Activated CD8-positive, alpha-beta memory T cell treated with anti-CD3 and anti-CD28 coated beads, Interleukin-2, amount 10 ng/mL, durations not matched to agents 7 days and 5 days (primary cell): ENCODE measurements around the gene SFI1. TPM values are rescaled to one million over a fixed set of nuclear protein-coding genes. Genes with fewer than 3 reads are reported as not detected.

Experiments used
- ATAC-seq: fragments of 150-1000 bp; cut with Tn5 transposase; one replicate; pipeline ENCODE4 v1.10.0; 2021; ENCODE audit warnings: moderate library complexity
- CTCF ChIA-PET: fragments of 350-600 bp; sonication (Branson Sonifier 250); formaldehyde crosslinking; loops from one replicate; lab custom pipeline; 2021; ENCODE audit warnings: antibody characterized with exemption; lab: Charles Lee
- DNase-seq: peaks from one replicate; pipeline ENCODE4 v3.0.0-alpha.2; 2020
- H3K27ac Mint-ChIP-seq: one replicate; pipeline ENCODE4 v1.8.0; 2021; ENCODE audit warnings: mild to moderate bottlenecking, mixed read lengths
- H3K27me3 Mint-ChIP-seq: one replicate; pipeline ENCODE4 v1.8.0; 2021; ENCODE audit warnings: mixed read lengths
- H3K36me3 Mint-ChIP-seq: one replicate; pipeline ENCODE4 v1.8.0; 2021; ENCODE audit warnings: mild to moderate bottlenecking, mixed read lengths
- H3K4me1 Mint-ChIP-seq: one replicate; pipeline ENCODE4 v1.8.0; 2021; ENCODE audit warnings: mixed read lengths
- H3K4me3 Mint-ChIP-seq: one replicate; pipeline ENCODE4 v1.8.0; 2021; ENCODE audit warnings: mild to moderate bottlenecking, moderate library complexity, mixed read lengths
- H3K9me3 Mint-ChIP-seq: one replicate; pipeline ENCODE4 v1.8.0; 2022; ENCODE audit warnings: low read depth, mixed read lengths
- total RNA-seq, 2 experiments: library from RNA; stranded (reverse); gene quantifications; one replicate each; pipeline ENCODE4 v1.2.3, GENCODE V29; 2021

SFI1 gene
- total RNA-seq, 2 experiments from 2014 or later, result 150 to 192 TPM

DNA sequence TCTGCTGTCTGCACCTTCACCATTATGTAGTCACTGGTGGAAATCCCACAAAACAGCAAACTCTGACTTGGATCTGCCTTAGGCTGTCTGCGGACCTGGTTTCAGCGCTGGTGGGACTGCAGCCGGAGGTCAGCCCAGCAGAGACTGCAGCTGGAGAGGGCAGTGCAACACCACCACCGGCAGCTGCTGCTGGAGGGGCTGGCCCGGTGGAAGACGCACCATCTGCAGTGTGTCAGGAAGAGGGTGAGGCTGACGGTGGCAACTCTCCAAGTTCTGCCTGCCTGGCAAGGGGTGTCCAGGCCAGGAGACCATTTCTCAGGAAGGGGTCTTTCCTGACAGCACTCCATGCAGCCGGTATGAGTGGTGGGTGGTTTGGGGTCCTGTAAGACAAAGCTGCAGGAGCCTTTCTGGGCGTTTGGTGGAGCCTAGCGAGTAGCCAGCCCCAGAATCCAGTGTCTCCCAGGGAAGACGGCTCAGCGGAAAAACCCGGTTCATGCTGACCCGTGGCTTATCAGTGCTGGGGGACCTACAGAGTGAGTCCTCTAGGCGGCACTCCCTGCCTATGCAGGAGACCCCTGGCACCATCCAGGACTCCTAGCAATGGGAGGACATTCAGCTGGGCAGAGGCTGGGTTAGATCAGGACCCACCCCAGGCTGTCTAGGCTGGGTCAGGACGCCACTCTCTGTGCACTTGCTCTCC lies 114.9 kb downstream of the SFI1 start:
- CTCF ChIA-PET, result no interaction called here
- no peak for DNase-seq
- no peak for ATAC-seq
- no peak overlapping the region for H3K27ac Mint-ChIP-seq
- H3K27me3 Mint-ChIP-seq, result no peaks in the 10 kb centered on the region
- peaks cover 17% of the 10 kb centered on the region for H3K36me3 Mint-ChIP-seq
- no peaks in the 10 kb centered on the region for H3K9me3 Mint-ChIP-seq
- peaks cover 19% of the 10 kb centered on the region for H3K4me1 Mint-ChIP-seq
- no peak overlapping the region for H3K4me3 Mint-ChIP-seq

DNA sequence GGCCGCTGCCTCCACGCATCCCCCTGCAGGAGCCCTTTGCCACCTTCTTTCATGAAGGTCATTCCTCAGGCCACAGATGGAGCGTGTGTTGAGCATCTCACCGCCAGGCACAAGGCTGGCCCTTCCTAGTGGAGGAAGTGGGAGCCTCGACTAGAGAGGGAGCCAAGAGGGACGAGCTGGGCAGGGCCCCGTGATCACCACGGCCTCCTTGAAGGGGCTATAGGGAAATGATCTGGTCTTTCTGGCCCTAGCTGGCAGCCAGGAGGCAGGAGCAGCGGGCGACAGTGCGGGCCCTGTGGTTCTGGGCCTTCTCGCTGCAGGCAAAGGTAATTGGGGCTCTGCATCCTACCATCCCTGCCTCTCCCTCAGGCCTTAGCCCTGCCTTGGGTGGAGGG lies 116.6 kb downstream of the SFI1 start:
- CTCF ChIA-PET, result interaction anchor here (1.5 to 2.4 kb wide), 2 partner anchors 12 to 17 kb away, joined by 5 to 9 read pairs; no protein-coding TSS in a partner anchor
- no peak for DNase-seq
- Mint-ChIP-seq H3K4me1 (peaks cover 21% of the 10 kb centered on the region), H3K27me3 (no peaks in the 10 kb centered on the region), H3K9me3 (no peaks in the 10 kb centered on the region), H3K4me3 (no peak overlapping the region), H3K36me3 (peaks cover 12% of the 10 kb centered on the region), H3K27ac (no peak overlapping the region)
- ATAC-seq, result no peak

DNA sequence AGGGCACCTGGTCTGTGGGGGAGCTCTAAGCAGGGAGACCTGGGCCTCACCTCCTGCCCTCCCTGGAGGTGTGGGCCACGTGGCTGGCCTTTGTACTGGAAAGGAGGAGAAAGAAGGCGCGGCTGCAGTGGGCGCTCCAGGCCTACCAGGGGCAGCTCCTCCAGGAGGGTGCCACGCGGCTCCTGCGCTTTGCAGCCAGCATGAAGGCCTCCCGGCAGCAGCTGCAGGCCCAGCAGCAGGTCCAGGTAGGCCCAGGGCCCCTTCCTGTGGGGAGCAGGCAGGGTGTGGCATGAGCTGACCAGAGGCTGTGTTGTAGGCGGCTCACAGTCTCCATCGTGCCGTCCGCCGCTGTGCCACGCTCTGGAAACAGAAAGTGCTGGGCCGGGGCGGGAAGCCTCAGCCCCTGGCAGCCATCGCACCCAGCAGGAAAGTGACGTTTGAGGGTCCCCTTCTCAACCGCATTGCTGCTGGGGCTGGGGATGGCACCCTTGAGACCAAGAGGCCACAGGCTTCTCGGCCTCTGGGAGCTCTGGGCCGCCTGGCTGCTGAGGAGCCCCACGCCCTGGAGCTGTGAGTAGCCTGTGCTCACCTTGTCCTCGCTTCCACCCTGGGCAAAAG lies 117.1 kb downstream of the SFI1 start:
- Mint-ChIP-seq H3K27ac (peak overlapping the region; percentile 51), H3K9me3 (no peaks in the 10 kb centered on the region), H3K27me3 (no peaks in the 10 kb centered on the region), H3K36me3 (peaks cover 12% of the 10 kb centered on the region), H3K4me1 (peaks cover 21% of the 10 kb centered on the region), H3K4me3 (no peak overlapping the region)
- ATAC-seq, result no peak
- CTCF ChIA-PET, result interaction anchor here (1.5 to 2.4 kb wide), 2 partner anchors 11 to 17 kb away, joined by 5 to 9 read pairs; no protein-coding TSS in a partner anchor
- no peak for DNase-seq

DNA sequence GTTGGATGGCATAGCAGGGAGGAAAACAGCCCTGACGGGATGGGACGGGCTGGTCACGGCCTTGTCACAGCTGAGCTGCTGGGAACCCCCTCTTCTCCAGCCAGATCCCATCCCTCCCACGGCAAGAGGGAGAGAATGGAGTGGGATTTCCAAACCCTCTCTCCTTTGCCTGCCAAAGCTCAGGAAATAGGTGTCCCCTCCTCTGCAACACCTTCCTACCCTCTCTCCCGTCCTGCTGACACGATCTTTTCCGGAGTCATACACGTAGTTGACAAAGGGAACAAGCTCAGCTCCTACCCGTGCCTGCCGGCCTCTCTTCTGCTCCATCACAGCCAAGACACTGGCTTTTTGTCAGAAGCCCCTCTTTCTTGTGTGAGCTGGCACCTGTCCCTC lies 117.6 kb downstream of the SFI1 start:
- Mint-ChIP-seq H3K36me3 (peaks cover 14% of the 10 kb centered on the region), H3K4me1 (peaks cover 21% of the 10 kb centered on the region)
- CTCF ChIA-PET, result interaction anchor here (1.5 to 2.4 kb wide), 2 partner anchors 11 to 16 kb away, joined by 5 to 9 read pairs; no protein-coding TSS in a partner anchor

DNA sequence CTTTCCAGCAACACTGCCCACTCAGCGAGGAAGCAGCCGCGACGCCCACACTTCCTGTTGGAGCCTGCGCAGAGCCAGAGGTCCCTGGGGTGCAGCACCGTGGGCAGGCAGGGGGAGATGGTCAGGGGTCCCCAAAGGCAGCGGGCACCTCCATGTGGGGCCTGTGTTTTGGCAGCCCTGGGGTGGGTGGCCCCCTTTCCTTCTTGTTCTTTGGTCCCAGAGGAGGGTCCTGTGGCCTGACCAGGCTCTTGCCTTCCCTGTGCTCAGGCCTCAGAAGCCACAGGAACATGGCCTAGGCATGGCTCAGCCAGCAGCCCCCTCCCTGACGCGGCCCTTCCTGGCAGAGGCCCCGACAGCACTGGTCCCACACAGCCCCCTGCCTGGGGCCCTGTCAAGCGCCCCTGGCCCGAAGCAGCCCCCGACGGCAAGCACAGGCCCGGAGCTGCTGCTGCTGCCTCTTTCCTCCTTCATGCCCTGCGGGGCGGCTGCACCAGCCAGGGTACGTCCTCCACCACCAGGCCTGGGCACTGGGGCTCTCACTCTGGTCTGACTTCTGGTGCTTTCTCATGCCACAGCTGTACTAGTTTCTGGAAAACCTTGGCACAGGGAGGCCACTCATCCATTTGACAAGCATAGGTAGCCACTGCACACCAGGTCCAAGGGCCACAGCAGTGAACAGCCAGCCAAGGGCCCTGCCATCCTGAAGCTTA lies 118.6 kb downstream of the SFI1 start:
- DNase-seq (no peak), ATAC-seq (no peak)
- CTCF ChIA-PET, result interaction anchor here (1.4 kb wide), 1 partner anchor 18 kb away, joined by 3 read pairs; no protein-coding TSS in a partner anchor
- Mint-ChIP-seq H3K27ac (peak overlapping the region; percentile 77), H3K9me3 (no peaks in the 10 kb centered on the region), H3K27me3 (no peaks in the 10 kb centered on the region), H3K4me3 (no peak overlapping the region), H3K36me3 (peaks cover 18% of the 10 kb centered on the region), H3K4me1 (peaks cover 21% of the 10 kb centered on the region)

More for the DNA sequence above, 117.6 kb downstream of the SFI1 start:
- Mint-ChIP-seq H3K27ac (peak overlapping the region; percentile 51), H3K27me3 (no peaks in the 10 kb centered on the region), H3K9me3 (no peaks in the 10 kb centered on the region), H3K4me3 (no peak overlapping the region)
- ATAC-seq (no peak), DNase-seq (no peak)

DNA sequence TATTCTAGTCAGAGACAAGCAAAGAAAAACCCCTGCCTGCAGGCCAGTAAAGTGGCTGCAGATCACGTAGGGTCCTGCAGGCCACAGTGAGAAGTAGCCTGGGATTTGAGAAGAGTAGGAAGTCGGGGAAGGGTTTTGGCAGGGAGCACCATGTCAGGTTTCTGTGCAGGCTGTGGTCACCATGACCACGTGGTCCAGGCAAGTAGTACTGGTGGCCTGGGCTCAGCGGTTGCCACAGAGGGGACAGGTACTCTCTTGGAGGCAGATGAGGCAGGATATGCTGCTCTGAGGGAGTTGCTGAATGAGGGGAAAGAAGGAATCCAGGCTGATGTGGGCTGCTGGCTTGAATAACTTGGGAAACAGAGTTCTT lies 119.1 kb downstream of the SFI1 start:
- H3K36me3 Mint-ChIP-seq, result peaks cover 16% of the 10 kb centered on the region
- no peak for DNase-seq
- no peaks in the 10 kb centered on the region for H3K27me3 Mint-ChIP-seq
- peaks cover 21% of the 10 kb centered on the region for H3K4me1 Mint-ChIP-seq
- H3K9me3 Mint-ChIP-seq, result no peaks in the 10 kb centered on the region
- ATAC-seq, result no peak
- peak overlapping the region; percentile 77 for H3K27ac Mint-ChIP-seq
- no peak overlapping the region for H3K4me3 Mint-ChIP-seq
- CTCF ChIA-PET, result interaction anchor here (1.4 kb wide), 1 partner anchor 17 kb away, joined by 3 read pairs; no protein-coding TSS in a partner anchor

DNA sequence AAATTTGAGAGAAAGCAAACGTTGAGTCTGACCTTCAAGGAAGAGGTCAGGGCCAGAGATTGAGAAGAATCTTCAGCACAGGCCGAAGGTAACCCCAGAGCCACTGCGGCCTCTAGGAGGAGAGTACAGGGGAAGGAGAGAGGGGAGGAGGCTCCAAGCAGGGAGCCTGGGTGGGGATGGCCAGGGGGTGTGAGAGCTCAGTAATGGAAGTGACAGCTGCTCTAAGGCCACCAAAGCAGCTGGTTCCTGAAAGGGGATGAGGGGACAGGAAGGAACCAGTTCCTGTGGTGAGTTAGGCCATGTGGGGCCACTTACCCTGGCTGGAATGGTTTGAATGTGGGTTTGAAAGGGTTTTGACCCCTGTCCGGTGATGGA lies 119.6 kb downstream of the SFI1 start:
- no peak overlapping the region for H3K4me3 Mint-ChIP-seq
- peak overlapping the region; percentile 77 for H3K27ac Mint-ChIP-seq
- peaks cover 21% of the 10 kb centered on the region for H3K4me1 Mint-ChIP-seq
- CTCF ChIA-PET, result interaction anchor here (2.7 kb wide), 1 partner anchor 15 kb away, joined by 10 read pairs; no protein-coding TSS in a partner anchor
- no peaks in the 10 kb centered on the region for H3K27me3 Mint-ChIP-seq
- H3K9me3 Mint-ChIP-seq, result no peaks in the 10 kb centered on the region
- ATAC-seq (no peak), DNase-seq (no peak)
- peaks cover 15% of the 10 kb centered on the region for H3K36me3 Mint-ChIP-seq

DNA sequence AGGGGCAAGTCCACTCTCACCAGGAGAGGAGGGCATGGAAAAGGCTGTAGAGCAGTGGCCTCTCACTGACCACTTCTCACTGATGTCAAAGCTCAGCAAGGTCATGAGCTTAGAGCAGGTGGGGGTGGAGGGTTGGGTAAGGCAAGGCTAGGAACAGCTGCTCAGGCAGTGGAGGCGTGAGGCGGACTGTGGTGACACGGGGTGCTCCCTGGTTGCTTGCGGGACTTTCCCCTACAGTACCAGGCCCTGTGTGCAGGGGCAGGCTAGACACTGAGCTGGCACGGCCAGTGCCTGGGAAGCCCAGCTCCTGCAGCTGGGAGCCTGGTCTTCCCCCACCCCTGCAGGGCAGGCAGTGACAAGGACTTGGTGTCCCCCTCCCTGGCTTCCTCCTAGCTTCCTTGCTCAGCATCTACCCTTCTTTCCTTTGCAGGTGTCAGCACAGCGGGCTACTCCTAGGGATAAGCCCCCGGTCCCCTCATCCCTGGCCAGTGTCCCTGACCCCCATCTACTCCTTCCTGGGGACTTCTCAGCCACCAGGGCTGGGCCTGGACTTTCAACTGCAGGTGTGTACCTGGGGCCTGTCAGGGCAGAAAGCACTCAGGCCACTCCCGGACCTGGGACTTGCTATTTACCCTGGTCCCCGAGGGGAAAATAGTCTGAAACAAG lies 120.1 kb downstream of the SFI1 start:
- Mint-ChIP-seq H3K9me3 (no peaks in the 10 kb centered on the region), H3K4me1 (peaks cover 24% of the 10 kb centered on the region), H3K36me3 (peaks cover 11% of the 10 kb centered on the region), H3K27ac (peak overlapping the region; percentile 77), H3K4me3 (no peak overlapping the region), H3K27me3 (no peaks in the 10 kb centered on the region)
- no peak for ATAC-seq
- no peak for DNase-seq
- CTCF ChIA-PET, result interaction anchor here (2.7 kb wide), 1 partner anchor 14 kb away, joined by 10 read pairs; no protein-coding TSS in a partner anchor

DNA sequence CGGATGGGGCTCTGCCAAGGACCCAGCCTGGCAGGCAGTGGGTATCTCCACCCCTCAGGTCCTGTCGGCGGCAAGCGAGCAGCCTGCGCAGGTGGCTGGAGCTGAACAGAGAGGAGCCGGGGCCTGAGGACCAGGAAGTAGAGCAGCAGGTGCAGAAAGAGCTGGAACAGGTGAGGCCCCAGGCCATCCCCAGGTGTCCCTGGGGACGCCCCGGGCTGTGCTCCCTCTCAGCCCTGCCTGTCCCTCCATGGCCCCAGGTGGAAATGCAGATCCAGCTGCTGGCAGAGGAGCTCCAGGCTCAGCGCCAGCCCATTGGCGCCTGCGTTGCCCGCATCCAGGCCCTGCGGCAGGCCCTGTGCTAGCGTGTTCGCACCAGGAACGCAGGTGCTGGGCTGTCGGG lies 121.7 kb downstream of the SFI1 start:
- H3K27ac Mint-ChIP-seq, result no peak overlapping the region
- CTCF ChIA-PET, result interaction anchor here (2.7 kb wide), 1 partner anchor 12 kb away, joined by 10 read pairs; no protein-coding TSS in a partner anchor

DNA sequence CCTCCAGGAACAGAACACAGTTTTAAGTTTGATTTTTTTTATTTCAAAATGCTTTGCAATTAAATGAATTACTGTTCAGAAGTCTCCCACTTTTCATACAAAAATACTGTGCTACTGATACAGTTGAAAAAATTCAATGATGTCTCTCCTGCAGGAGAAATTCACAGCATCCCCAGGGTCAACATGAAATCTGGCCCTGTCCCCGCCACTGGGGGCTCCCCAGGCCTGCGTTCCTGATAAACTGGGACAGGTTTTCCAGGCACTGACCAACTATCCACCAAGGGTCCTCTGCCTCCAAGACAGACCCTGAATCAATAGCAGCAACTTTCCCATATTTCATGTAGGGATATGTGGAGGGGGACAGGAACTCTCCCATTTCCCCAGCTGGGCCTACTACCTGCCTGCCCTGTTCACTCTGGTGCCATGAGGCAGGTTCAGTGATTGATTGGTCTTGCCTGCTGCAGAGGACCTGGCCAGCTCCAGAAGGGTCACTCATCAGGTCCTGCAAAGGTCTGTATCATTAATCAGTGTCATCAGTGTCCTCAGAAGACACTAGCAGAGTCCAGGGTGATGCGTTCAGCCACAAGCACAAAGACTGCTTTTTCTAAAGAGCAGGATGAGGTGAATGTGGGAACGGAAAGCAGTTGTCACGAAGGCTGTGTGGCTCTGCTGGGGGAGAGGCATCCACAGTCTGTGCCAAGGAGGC lies 122.3 kb downstream of the SFI1 start:
- DNase-seq, result no peak
- Mint-ChIP-seq H3K9me3 (no peaks in the 10 kb centered on the region), H3K4me1 (peaks cover 32% of the 10 kb centered on the region), H3K4me3 (no peak overlapping the region), H3K27ac (no peak overlapping the region), H3K36me3 (peaks cover 7% of the 10 kb centered on the region), H3K27me3 (no peaks in the 10 kb centered on the region)
- no peak for ATAC-seq
- CTCF ChIA-PET, result interaction anchor here (1.5 to 3.3 kb wide), 3 partner anchors 12 to 15 kb away, joined by 5 to 10 read pairs (median 10); no protein-coding TSS in a partner anchor

More for the DNA sequence above, 121.7 kb downstream of the SFI1 start:
- Mint-ChIP-seq H3K36me3 (peaks cover 7% of the 10 kb centered on the region), H3K9me3 (no peaks in the 10 kb centered on the region), H3K4me1 (peaks cover 32% of the 10 kb centered on the region), H3K27me3 (no peaks in the 10 kb centered on the region), H3K4me3 (no peak overlapping the region)
- ATAC-seq (no peak), DNase-seq (no peak)

DNA sequence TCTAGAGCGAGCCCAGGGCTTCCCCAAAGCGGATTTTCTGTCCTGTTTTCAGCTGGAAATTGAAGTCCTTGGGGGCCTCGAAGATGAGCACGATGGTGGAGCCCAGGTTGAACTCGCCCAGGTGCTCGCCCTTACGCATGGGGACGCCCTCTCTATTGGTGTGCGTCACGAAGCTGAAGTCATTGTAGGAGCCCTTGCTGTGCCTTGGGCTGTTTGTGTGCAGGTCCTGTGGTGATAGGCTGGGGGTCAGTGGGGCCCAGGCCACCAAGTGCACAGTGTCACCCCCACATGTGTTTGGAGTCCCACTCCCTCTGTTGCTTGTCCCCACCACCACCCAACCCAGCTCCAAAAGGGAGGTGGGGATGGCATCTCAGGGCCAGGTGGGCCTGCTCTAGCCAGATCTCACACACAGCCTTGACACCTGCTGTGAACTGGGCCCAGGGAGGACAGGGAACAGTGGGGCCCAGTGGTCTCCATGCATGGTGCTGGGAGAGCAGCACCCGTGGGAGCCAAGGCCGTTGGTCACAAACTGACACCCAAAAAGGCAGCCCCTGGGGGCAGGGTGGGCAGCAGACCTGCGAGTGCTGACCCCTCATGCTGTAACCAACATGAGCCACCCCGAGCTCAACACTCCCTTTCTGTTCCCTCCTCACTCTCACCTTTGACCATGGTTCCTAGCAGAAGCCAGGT lies 123.4 kb downstream of the SFI1 start:
- Mint-ChIP-seq H3K4me3 (no peak overlapping the region), H3K9me3 (no peaks in the 10 kb centered on the region), H3K36me3 (peaks cover 7% of the 10 kb centered on the region), H3K27me3 (no peaks in the 10 kb centered on the region), H3K4me1 (peaks cover 27% of the 10 kb centered on the region), H3K27ac (peak overlapping the region; percentile 39)
- DNase-seq (no peak), ATAC-seq (no peak)
- CTCF ChIA-PET, result interaction anchor here (1.5 to 3.3 kb wide), 2 partner anchors 11 to 14 kb away, joined by 5 to 10 read pairs; no protein-coding TSS in a partner anchor
